ENCODE data around the gene ATRN. TPM values are rescaled to one million over a fixed set of nuclear protein-coding genes. Genes with fewer than 3 reads are reported as not detected.
A peak's percentile ranks its signal among the peaks of the same experiment; 100 is the strongest.

The ATRN gene
- total RNA-seq, 2 experiments from 2014 or later: 7.3 to 7.7 TPM

- H3K27me3 Mint-ChIP-seq: no peaks in the 10 kb centered on the region
- no peaks in the 10 kb centered on the region for H3K4me1 Mint-ChIP-seq
- H3K4me3 Mint-ChIP-seq: no peak overlapping the region
- no peak overlapping the region for H3K27ac Mint-ChIP-seq
- no peaks in the 10 kb centered on the region for H3K9me3 Mint-ChIP-seq
- no peak for DNase-seq
- H3K36me3 Mint-ChIP-seq: peaks cover 3% of the 10 kb centered on the region
Observed at GRCh38 chr20:3559231-3559630, 88.4 kb downstream of the ATRN start.

- no peaks in the 10 kb centered on the region for H3K4me1 Mint-ChIP-seq
- H3K36me3 Mint-ChIP-seq: peaks cover 4% of the 10 kb centered on the region
- H3K27me3 Mint-ChIP-seq: no peaks in the 10 kb centered on the region
Observed at GRCh38 chr20:3559637-3560036, 88.8 kb downstream of the ATRN start.

GRCh38 chr20:3560162-3560561, 89.3 kb downstream of the ATRN start:
- Mint-ChIP-seq H3K4me3 (no peak overlapping the region), H3K9me3 (no peaks in the 10 kb centered on the region)

More at GRCh38 chr20:3559637-3560036, 88.8 kb downstream of the ATRN start:
- Mint-ChIP-seq H3K9me3 (no peaks in the 10 kb centered on the region), H3K27ac (no peak overlapping the region), H3K4me3 (no peak overlapping the region)
- no peak for DNase-seq

GRCh38 chr20:3560578-3560977, 89.8 kb downstream of the ATRN start:
- Mint-ChIP-seq H3K27ac (no peak overlapping the region), H3K36me3 (peaks cover 4% of the 10 kb centered on the region), H3K4me1 (no peaks in the 10 kb centered on the region), H3K9me3 (no peaks in the 10 kb centered on the region), H3K27me3 (no peaks in the 10 kb centered on the region), H3K4me3 (no peak overlapping the region)
- no peak for DNase-seq

More at GRCh38 chr20:3560162-3560561, 89.3 kb downstream of the ATRN start:
- no peaks in the 10 kb centered on the region for H3K4me1 Mint-ChIP-seq
- H3K36me3 Mint-ChIP-seq: peaks cover 4% of the 10 kb centered on the region
- no peak overlapping the region for H3K27ac Mint-ChIP-seq
- no peak for DNase-seq
- H3K27me3 Mint-ChIP-seq: no peaks in the 10 kb centered on the region

GRCh38 chr20:3563133-3563532, 92.3 kb downstream of the ATRN start:
- Mint-ChIP-seq H3K4me1 (no peaks in the 10 kb centered on the region), H3K9me3 (no peaks in the 10 kb centered on the region), H3K36me3 (peaks cover 4% of the 10 kb centered on the region), H3K4me3 (no peak overlapping the region), H3K27ac (no peak overlapping the region), H3K27me3 (no peaks in the 10 kb centered on the region)
- no peak for DNase-seq

DNA sequence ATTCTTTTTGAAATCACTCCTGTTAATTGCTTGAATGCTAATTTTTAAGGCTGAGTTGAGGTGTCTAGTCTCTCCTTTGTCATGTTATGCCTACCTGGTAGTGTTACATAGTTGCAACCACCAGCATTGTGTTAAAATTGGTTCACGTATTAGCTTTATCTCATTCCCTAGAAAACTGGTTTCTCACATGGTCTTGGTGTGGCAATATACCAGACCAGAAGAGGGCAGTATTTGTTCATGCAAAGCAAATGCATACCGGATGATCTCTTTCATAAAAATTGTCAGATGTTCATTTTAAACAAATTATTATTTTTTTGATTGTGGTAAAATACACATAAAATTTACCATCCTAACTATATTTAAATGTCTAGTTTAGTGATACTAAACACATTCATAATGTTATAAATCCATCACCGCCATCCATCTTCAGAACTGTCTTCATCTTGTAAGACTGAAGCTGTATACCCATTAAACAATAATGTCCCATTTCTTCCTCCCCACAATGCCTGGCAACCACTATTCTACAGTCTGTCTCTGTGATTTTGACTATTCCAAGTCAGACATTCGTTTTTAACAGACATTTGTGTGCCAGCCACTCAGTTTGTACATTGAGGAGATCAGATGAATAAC, 92.8 kb downstream of the ATRN start:
- no peaks in the 10 kb centered on the region for H3K27me3 Mint-ChIP-seq
- peaks cover 4% of the 10 kb centered on the region for H3K36me3 Mint-ChIP-seq
- no peak overlapping the region for H3K4me3 Mint-ChIP-seq
- no peak overlapping the region for H3K27ac Mint-ChIP-seq
- no peaks in the 10 kb centered on the region for H3K9me3 Mint-ChIP-seq
- no peak for DNase-seq
- H3K4me1 Mint-ChIP-seq: no peaks in the 10 kb centered on the region

GRCh38 chr20:3565851-3566250, 95.0 kb downstream of the ATRN start:
- no peaks in the 10 kb centered on the region for H3K27me3 Mint-ChIP-seq
- no peak overlapping the region for H3K27ac Mint-ChIP-seq
- no peaks in the 10 kb centered on the region for H3K4me1 Mint-ChIP-seq
- no peak for DNase-seq
- no peak overlapping the region for H3K4me3 Mint-ChIP-seq
- H3K36me3 Mint-ChIP-seq: peaks cover 2% of the 10 kb centered on the region
- no peaks in the 10 kb centered on the region for H3K9me3 Mint-ChIP-seq

- H3K36me3 Mint-ChIP-seq: peaks cover 9% of the 10 kb centered on the region
- no peak overlapping the region for H3K27ac Mint-ChIP-seq
- H3K4me1 Mint-ChIP-seq: peaks cover 3% of the 10 kb centered on the region
- no peak overlapping the region for H3K4me3 Mint-ChIP-seq
- no peaks in the 10 kb centered on the region for H3K27me3 Mint-ChIP-seq
- no peak for DNase-seq
- H3K9me3 Mint-ChIP-seq: no peaks in the 10 kb centered on the region
Observed at GRCh38 chr20:3572151-3572550, 101.3 kb downstream of the ATRN start.

DNA sequence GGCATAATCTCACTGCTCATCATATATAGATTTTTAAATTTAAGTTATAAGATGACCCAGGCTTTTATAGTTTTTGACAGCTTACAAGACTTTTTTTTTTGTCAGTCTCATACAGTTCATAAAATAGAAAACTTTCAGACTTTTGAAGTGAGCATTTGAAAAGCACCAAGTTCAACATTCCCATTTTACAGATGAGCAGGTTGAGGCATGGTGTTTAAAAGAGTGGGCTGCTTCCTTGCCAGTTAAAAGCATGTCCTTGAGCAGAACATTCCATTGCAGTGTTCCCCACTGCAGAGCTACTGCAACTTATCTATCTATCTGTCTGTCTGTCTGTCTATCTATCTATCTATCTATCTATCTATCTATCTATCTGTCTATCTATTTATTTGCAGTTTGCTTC, 105.5 kb downstream of the ATRN start:
- Mint-ChIP-seq H3K27ac (no peak overlapping the region), H3K9me3 (no peaks in the 10 kb centered on the region), H3K4me3 (no peak overlapping the region), H3K36me3 (peaks cover 11% of the 10 kb centered on the region), H3K27me3 (no peaks in the 10 kb centered on the region), H3K4me1 (peaks cover 3% of the 10 kb centered on the region)
- no peak for DNase-seq

DNA sequence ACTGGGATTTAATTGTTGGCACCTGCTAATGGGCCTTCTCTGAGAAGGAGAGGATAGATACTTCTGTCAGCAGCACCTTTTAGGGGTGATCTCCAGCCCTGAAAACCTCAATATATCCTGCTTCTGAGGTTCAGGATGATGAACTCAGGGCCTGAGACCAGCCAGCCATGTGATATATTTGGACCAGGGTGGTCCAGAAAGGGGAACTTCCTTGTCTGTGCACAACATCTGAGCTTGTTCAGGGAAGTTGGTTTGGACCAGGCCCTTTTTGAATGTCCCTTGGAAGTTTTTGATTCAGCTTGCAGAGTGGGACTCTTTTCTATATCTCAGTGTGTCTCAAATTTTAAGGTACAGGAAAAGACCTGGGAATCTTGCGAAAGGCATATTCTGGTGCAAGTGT, 106.5 kb downstream of the ATRN start:
- Mint-ChIP-seq H3K4me1 (peaks cover under 1% of the 10 kb centered on the region), H3K9me3 (no peaks in the 10 kb centered on the region), H3K4me3 (no peak overlapping the region), H3K36me3 (peaks cover 12% of the 10 kb centered on the region), H3K27me3 (no peaks in the 10 kb centered on the region), H3K27ac (no peak overlapping the region)
- DNase-seq: no peak

DNA sequence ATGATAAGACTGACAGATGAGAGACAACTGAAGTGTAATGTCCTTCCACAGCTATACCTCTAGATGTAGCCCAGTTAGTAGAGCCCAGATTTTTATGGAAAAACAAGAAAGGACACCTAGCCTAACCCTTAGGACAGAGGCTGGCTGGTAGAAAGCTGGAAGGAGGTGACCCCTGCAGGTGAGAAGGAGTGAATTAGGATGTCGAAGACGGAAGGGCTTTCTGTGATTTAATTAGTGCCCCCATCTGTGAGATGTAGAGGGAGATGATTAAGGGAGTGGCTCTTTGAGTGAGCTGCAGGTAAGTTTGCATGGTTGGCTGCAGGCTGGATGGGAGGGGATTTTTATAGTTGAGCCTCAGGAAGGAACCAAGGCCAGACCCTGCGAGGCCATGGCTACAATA, 109.6 kb downstream of the ATRN start:
- no peaks in the 10 kb centered on the region for H3K9me3 Mint-ChIP-seq
- no peaks in the 10 kb centered on the region for H3K4me1 Mint-ChIP-seq
- H3K4me3 Mint-ChIP-seq: no peak overlapping the region
- peaks cover 14% of the 10 kb centered on the region for H3K36me3 Mint-ChIP-seq
- DNase-seq: no peak
- H3K27ac Mint-ChIP-seq: no peak overlapping the region
- no peaks in the 10 kb centered on the region for H3K27me3 Mint-ChIP-seq

- Mint-ChIP-seq H3K27ac (no peak overlapping the region), H3K36me3 (peaks cover 26% of the 10 kb centered on the region)
Observed at GRCh38 chr20:3583765-3584164, 112.9 kb downstream of the ATRN start.

GRCh38 chr20:3586093-3586492, 115.3 kb downstream of the ATRN start:
- Mint-ChIP-seq H3K4me1 (no peaks in the 10 kb centered on the region), H3K27me3 (no peaks in the 10 kb centered on the region), H3K4me3 (no peak overlapping the region), H3K27ac (no peak overlapping the region), H3K9me3 (no peaks in the 10 kb centered on the region), H3K36me3 (peaks cover 26% of the 10 kb centered on the region)
- DNase-seq: no peak

More at GRCh38 chr20:3583765-3584164, 112.9 kb downstream of the ATRN start:
- Mint-ChIP-seq H3K27me3 (no peaks in the 10 kb centered on the region), H3K4me1 (no peaks in the 10 kb centered on the region), H3K9me3 (no peaks in the 10 kb centered on the region), H3K4me3 (no peak overlapping the region)
- no peak for DNase-seq

GRCh38 chr20:3590164-3590563, 119.3 kb downstream of the ATRN start:
- Mint-ChIP-seq H3K4me1 (no peaks in the 10 kb centered on the region), H3K36me3 (peaks cover 22% of the 10 kb centered on the region), H3K4me3 (no peak overlapping the region), H3K9me3 (no peaks in the 10 kb centered on the region), H3K27ac (no peak overlapping the region), H3K27me3 (no peaks in the 10 kb centered on the region)
- no peak for DNase-seq

DNA sequence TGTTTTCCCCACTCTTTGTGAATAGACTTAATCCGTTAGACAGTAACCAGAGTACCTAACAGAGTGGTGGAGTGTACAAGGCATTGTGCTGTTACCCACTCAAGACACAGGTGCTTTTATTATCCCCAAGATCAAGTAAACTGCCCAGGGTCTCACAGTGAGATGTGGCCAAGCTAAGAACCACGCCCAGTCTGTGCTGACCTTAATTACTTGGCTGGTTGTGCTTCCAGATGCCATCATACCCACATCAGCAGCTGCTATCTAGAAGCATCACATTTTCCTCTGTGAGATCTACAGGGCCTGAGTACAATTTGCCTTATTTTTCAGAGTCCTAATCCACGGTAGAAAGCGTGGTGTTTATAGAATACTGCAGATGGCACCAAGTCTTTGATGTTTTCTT, 122.1 kb downstream of the ATRN start:
- Mint-ChIP-seq H3K4me3 (no peak overlapping the region), H3K27me3 (no peaks in the 10 kb centered on the region), H3K27ac (no peak overlapping the region), H3K9me3 (no peaks in the 10 kb centered on the region), H3K36me3 (peaks cover 9% of the 10 kb centered on the region), H3K4me1 (peaks cover 2% of the 10 kb centered on the region)
- no peak for DNase-seq

DNA sequence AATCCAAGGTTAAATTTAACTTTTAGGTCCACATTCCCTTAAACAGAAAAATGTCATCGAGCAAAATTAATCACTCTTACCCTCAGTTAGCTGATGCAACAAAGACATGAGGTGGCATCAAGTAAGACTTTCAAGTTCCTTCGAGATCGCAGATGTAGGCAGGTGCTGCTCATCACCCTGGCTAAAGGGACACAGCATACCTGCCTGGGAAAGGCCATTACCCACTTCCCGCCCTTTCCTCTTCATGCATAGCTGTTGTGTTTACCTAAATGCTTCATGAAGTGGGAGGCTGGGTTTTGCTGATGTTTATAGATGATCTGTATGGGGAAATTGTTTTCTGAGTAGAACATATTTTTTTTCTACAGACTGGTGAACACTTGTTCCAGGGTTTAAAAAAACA, 124.7 kb downstream of the ATRN start:
- no peak overlapping the region for H3K4me3 Mint-ChIP-seq
- H3K27me3 Mint-ChIP-seq: no peaks in the 10 kb centered on the region
- H3K9me3 Mint-ChIP-seq: no peaks in the 10 kb centered on the region
- H3K27ac Mint-ChIP-seq: peak overlapping the region; percentile 65
- H3K36me3 Mint-ChIP-seq: peaks cover 16% of the 10 kb centered on the region
- peaks cover 2% of the 10 kb centered on the region for H3K4me1 Mint-ChIP-seq
- no peak for DNase-seq
